ENCODE results near the gene CDH20.

- no peak for TF ChIP-seq TAF1 (IDR thresholded peaks at IDR 0.05; ENCODE audit: low read depth, low read length)
- TF ChIP-seq POLR2A (IDR thresholded peaks at IDR 0.05; ENCODE audit: low read depth, low read length): no peak
- TF ChIP-seq POLR2AphosphoS5 (IDR thresholded peaks at IDR 0.05; ENCODE audit: low read depth, low read length): no peak
- TF ChIP-seq SPI1 (IDR thresholded peaks at IDR 0.05; ENCODE audit: low read depth, low read length): no peak
These were observed 18.8 kb downstream of the CDH20 start for GRCh38 chr18:61352059-61352458.
